Epithelial cell of umbilical artery (primary cell): ENCODE data around the gene ILDR2. TPM values are rescaled to one million over a fixed set of nuclear protein-coding genes. Genes with fewer than 3 reads are reported as not detected.

Experiments
- total RNA-seq: library from RNA; depleted of rRNA; stranded (reverse); fragments of >200 nt; gene quantifications from 2 replicates; pipeline ENCODE4 v1.2.3, GENCODE V29; 2014

The ILDR2 gene
- total RNA-seq, result 0.61 TPM in 1 of 2 replicates, not detected in the other

GRCh38 chr1:166975361-166976129 is at the start of gene ILDR2:
ILDR2 (minus strand) TSS chr1:166975540; CDS start chr1:166975268, 272 bp downstream.

GRCh38 chr1:166988974-166989515 is 13.7 kb upstream of the ILDR2 start, which contains the start of gene MAEL:
MAEL (plus strand) TSS chr1:166989280; CDS start chr1:166989353, 73 bp downstream.

GRCh38 chr1:166875734-166876539 is 99.4 kb downstream of the ILDR2 start, which contains the start of gene TADA1:
TADA1 (minus strand) TSS chr1:166876264; CDS start chr1:166876233, 31 bp downstream.

Other genes with a start within 250 kb of the ILDR2 start
- gene POGK, start 136.1 kb downstream of the ILDR2 start, total RNA-seq, result 22.1 and 33.3 TPM in 2 replicates
- gene TADA1, start 99.3 kb downstream of the ILDR2 start, total RNA-seq, result 11.4 and 17.5 TPM in 2 replicates
- gene MAEL, start 13.7 kb upstream of the ILDR2 start, total RNA-seq, result 0.32 TPM in 1 of 2 replicates, not detected in the other
- gene GPA33, start 114.8 kb upstream of the ILDR2 start, total RNA-seq, result not detected in 2 replicates
- gene STYXL2, start 118.5 kb upstream of the ILDR2 start, total RNA-seq, result not detected in 2 replicates
- gene POU2F1, start 245.3 kb upstream of the ILDR2 start, total RNA-seq, result 2.6 and 6.7 TPM in 2 replicates